Cardiac muscle cell (in vitro differentiated cells and primary cell): ENCODE results near the gene CACNA2D1. TPM values are rescaled to one million over a fixed set of nuclear protein-coding genes. Genes with fewer than 3 reads are reported as not detected.

ENCODE experiments used
- DNase-seq, 2 donors: peaks; one replicate each; pipeline versions ENCODE4 v3.0.0 to v3.0.0-alpha.2; 2010 to 2017; ENCODE audit warnings: low read depth in 1 of 2, low spot score in 1 of 2
- H3K27ac ChIP-seq: fragments of 200-600 bp; sonication (generic); 2 replicates; pipeline ENCODE4 v1.5.1; 2016
- H3K27me3 ChIP-seq: fragments of 200-600 bp; sonication (generic); 2 replicates; pipeline ENCODE4 v1.6.0; 2016; ENCODE audit warnings: control low read depth
- H3K36me3 ChIP-seq: fragments of 200-600 bp; sonication (generic); 2 replicates; pipeline ENCODE4 v1.5.1; 2016; ENCODE audit warnings: control low read depth
- H3K4me1 ChIP-seq: fragments of 200-600 bp; sonication (generic); 2 replicates; pipeline ENCODE4 v1.8.1; 2017; ENCODE audit warnings: low read depth, mild to moderate bottlenecking, mixed run types
- H3K4me3 ChIP-seq: fragments of 200-600 bp; sonication (generic); 2 replicates; pipeline ENCODE4 v1.5.1; 2016; ENCODE audit warnings: mild to moderate bottlenecking
- H3K9me3 ChIP-seq: fragments of 200-600 bp; sonication (generic); 2 replicates; pipeline ENCODE4 v1.5.1; 2017; ENCODE audit warnings: low read depth, mild to moderate bottlenecking, control low read depth
- CTCF ChIP-seq: IDR thresholded peaks from 2 replicates; pipeline ENCODE4 v1.5.1; 2012; ENCODE audit warnings: low read depth, mild to moderate bottlenecking, low read length
- polyA plus RNA-seq: library from polyadenylated mRNA; unstranded; fragments of >200 nt; fragmentation: Nextera tagmentation; extraction: Ambion mirVana; gene quantifications from 2 replicates; pipeline ENCODE4 v1.2.1, GENCODE V29; 2016
- total RNA-seq: library from RNA; depleted of rRNA; stranded (reverse); fragments of >200 nt; gene quantifications from 2 replicates; pipeline ENCODE4 v1.2.3, GENCODE V29; 2016

The CACNA2D1 gene
- total and polyA plus RNA-seq, 2 experiments from 2014 or later, result 4.5 to 20.3 TPM

GRCh38 chr7:82172881-82173280, 270.7 kb downstream of the CACNA2D1 start:
- DNase-seq, result no peak

DNA sequence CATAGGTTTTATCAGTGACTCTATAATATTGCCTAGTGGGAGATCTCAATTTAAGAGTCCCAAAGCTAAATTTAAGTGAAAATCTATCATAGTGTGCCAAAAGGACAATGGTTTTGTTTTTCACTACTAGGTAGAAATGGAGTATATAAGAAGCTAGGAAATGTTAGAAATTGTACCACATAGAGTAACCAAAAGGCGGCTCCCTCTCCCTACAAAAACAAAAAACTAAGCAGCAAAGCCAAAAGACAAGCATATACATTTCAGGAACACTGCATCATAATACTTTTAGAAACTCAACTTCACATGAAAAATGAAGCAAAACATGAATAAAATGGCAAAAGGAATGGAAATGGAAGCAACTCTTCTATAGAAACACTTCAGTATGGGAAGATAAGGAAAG, 271.6 kb downstream of the CACNA2D1 start:
- Histone ChIP-seq H3K36me3 (no peaks in the 10 kb centered on the region), H3K4me3 (no peak overlapping the region), H3K9me3 (no peaks in the 10 kb centered on the region), H3K27me3 (peaks cover 92% of the 10 kb centered on the region), H3K4me1 (no peaks in the 10 kb centered on the region), H3K27ac (no peak overlapping the region)
- DNase-seq, result peak in 1 of 2 donors; percentile 23
- peak; percentile 16 for TF ChIP-seq CTCF

More at GRCh38 chr7:82172881-82173280, 270.7 kb downstream of the CACNA2D1 start:
- Histone ChIP-seq H3K4me1 (no peaks in the 10 kb centered on the region), H3K36me3 (no peaks in the 10 kb centered on the region), H3K9me3 (no peaks in the 10 kb centered on the region), H3K4me3 (no peak overlapping the region), H3K27me3 (peaks cover 98% of the 10 kb centered on the region), H3K27ac (no peak overlapping the region)
- TF ChIP-seq CTCF, result no peak

DNA sequence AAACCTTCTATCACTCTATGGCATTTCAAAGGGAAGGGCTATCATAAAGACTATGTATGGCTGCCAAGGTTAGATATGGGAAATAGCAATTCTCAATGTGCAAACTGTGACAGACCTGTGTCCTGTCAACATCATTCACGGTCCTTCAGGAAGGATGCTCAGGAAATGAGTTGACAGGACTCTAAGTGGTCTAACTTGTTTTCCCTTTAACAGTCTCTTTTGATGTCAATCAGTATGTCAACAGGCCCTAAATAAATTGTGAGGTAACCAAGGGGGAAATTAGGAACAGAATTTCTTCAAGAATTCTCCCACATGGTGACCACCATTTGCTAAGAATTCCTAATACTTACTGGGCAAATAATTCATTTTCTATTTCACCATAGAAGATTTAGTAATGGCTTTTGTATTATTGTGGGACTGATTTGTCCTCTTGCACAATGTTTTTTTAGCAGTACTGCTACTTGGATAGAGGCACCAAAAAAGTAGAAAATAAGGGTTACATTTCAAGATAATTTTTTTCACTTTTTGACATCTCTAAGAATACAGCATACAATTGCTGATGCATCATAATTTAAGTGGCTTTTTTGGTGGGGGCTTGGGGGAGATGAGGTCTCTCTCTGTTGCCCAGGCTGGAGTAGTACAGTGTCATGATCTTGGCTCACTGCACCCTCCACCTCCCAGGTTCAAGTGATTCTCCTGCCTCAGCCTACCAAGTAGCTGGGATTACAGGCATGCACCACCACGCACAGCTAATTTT, 275.8 kb downstream of the CACNA2D1 start:
- Histone ChIP-seq H3K4me3 (no peak overlapping the region), H3K27ac (no peak overlapping the region), H3K9me3 (no peaks in the 10 kb centered on the region), H3K27me3 (peaks cover 92% of the 10 kb centered on the region), H3K36me3 (no peaks in the 10 kb centered on the region), H3K4me1 (no peaks in the 10 kb centered on the region)
- no peak for TF ChIP-seq CTCF
- peak; percentile 22 to 40 for DNase-seq

DNA sequence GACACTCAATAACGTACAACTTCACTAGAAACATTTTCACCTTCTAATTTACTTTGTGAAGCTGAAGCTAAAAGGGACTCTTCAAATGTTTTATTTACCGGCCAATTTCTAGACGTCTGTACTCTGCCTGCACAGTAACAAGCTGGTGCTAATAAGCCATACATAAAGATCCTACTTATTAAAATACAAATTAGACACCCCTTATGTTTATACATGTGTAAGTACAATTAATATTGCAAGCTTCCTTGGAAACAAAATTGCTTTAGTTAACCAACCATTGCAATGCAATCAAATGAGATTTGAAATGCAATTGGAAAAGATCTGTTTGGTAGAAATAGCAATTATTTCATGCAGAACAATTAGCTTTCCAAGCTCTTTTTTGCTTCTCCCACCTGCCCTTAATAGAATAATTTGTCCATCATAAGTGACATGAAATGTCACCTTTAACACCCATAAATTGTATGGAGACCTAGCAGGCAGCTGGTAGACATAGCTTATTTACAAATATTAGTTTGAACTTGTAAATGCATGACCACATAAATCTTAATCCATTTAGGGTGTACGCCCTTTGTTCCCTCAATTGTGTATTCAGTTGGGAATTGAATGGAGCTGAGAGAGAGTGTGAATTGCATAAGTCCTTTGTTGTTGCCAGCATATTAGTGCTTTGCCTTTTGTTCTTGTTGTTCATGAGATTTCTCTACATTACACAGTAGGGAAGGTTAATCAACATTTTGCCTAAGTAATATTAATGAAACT, 277.1 kb downstream of the CACNA2D1 start:
- no peaks in the 10 kb centered on the region for H3K9me3 ChIP-seq
- no peaks in the 10 kb centered on the region for H3K36me3 ChIP-seq
- H3K4me3 ChIP-seq, result no peak overlapping the region
- peaks cover 94% of the 10 kb centered on the region for H3K27me3 ChIP-seq
- no peaks in the 10 kb centered on the region for H3K4me1 ChIP-seq
- DNase-seq, result peak in 1 of 2 donors; percentile 21
- TF ChIP-seq CTCF, result no peak
- H3K27ac ChIP-seq, result no peak overlapping the region

DNA sequence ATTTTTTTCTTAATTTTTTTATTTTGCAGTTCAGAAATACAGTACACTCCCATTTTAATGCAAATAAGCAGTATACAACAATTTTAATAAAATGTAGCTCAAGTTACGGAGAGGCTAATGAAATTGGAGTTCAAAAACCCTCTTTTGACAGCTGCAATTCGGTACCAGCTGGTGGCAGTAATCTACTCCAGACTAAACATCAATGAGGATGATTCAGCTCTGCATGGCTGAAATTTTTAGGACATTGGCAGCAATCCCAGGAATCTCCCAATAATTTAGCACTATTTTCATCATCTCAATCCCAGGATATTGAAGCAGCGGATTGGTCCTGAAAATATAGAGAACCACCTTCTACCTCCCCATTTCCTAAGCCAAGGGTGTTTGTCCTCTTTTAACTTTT, 278.8 kb downstream of the CACNA2D1 start:
- no peak overlapping the region for H3K27ac ChIP-seq
- peak; percentile 45 for TF ChIP-seq CTCF
- peaks cover 94% of the 10 kb centered on the region for H3K27me3 ChIP-seq
- no peaks in the 10 kb centered on the region for H3K36me3 ChIP-seq
- no peak overlapping the region for H3K4me3 ChIP-seq
- peak in 1 of 2 donors; percentile 85 for DNase-seq
- no peaks in the 10 kb centered on the region for H3K4me1 ChIP-seq
- no peaks in the 10 kb centered on the region for H3K9me3 ChIP-seq
